Measurements from ENCODE around the gene NACC2.

NACC2 gene

GRCh38 chr9:135985889-135986288, 109.2 kb downstream of the NACC2 start:
- no peak for TF ChIP-seq ZNF565 (CRISPR knock-in tag; conservative IDR thresholded peaks at IDR 0.05; ENCODE audit: low read depth)
- no peak for TF ChIP-seq RARB (CRISPR knock-in tag; IDR thresholded peaks at IDR 0.05)
- TF ChIP-seq CSDC2 (CRISPR knock-in tag; IDR thresholded peaks at IDR 0.05): no peak
- no peak for TF ChIP-seq TOX (CRISPR knock-in tag; IDR thresholded peaks at IDR 0.05; ENCODE audit: borderline replicate concordance)
- no peak for TF ChIP-seq PPARA (CRISPR knock-in tag; IDR thresholded peaks at IDR 0.05; ENCODE audit: borderline replicate concordance)
- no peak for TF ChIP-seq OSR1 (CRISPR knock-in tag; IDR thresholded peaks at IDR 0.05)
- TF ChIP-seq ARNTL (CRISPR knock-in tag; IDR thresholded peaks at IDR 0.05; ENCODE audit: borderline replicate concordance, low read depth): no peak
- no peak for TF ChIP-seq CSRNP3 (CRISPR knock-in tag; IDR thresholded peaks at IDR 0.05)
- no peak for TF ChIP-seq BACH2 (CRISPR knock-in tag; IDR thresholded peaks at IDR 0.05; ENCODE audit: borderline replicate concordance)
- TF ChIP-seq ESRRG (CRISPR knock-in tag; IDR thresholded peaks at IDR 0.05): no peak
- TF ChIP-seq ZFP30 (CRISPR knock-in tag; IDR thresholded peaks at IDR 0.05): no peak
- TF ChIP-seq PATZ1 (CRISPR knock-in tag; IDR thresholded peaks at IDR 0.05; ENCODE audit: borderline replicate concordance): no peak
- TF ChIP-seq TSHZ2 (CRISPR knock-in tag; IDR thresholded peaks at IDR 0.05): no peak
- no peak for TF ChIP-seq TCF4 (CRISPR knock-in tag; IDR thresholded peaks at IDR 0.05; ENCODE audit: borderline replicate concordance)
- no peak for ATAC-seq

- no peak for TF ChIP-seq GLIS3 (CRISPR knock-in tag; IDR thresholded peaks at IDR 0.05)
- no peak for TF ChIP-seq CREB5 (CRISPR knock-in tag; IDR thresholded peaks at IDR 0.05; ENCODE audit: low read depth)
- no peak for TF ChIP-seq ZC3H10 (CRISPR knock-in tag; IDR thresholded peaks at IDR 0.05)
- no peak for TF ChIP-seq ZNF8 (CRISPR knock-in tag; IDR thresholded peaks at IDR 0.05)
- no peak for TF ChIP-seq ARNTL (CRISPR knock-in tag; IDR thresholded peaks at IDR 0.05; ENCODE audit: borderline replicate concordance, low read depth)
- TF ChIP-seq ISL1 (CRISPR knock-in tag; IDR thresholded peaks at IDR 0.05): no peak
- TF ChIP-seq CSRNP3 (CRISPR knock-in tag; IDR thresholded peaks at IDR 0.05): no peak
- TF ChIP-seq SNAI2 (CRISPR knock-in tag; IDR thresholded peaks at IDR 0.05): no peak
- no peak for TF ChIP-seq OSR1 (CRISPR knock-in tag; IDR thresholded peaks at IDR 0.05)
- no peak for TF ChIP-seq ZFP30 (CRISPR knock-in tag; IDR thresholded peaks at IDR 0.05)
- no peak for TF ChIP-seq POU6F1 (CRISPR knock-in tag; IDR thresholded peaks at IDR 0.05; ENCODE audit: borderline replicate concordance, low read depth)
- no peak for TF ChIP-seq CSDC2 (CRISPR knock-in tag; IDR thresholded peaks at IDR 0.05)
- TF ChIP-seq ZNF565 (CRISPR knock-in tag; conservative IDR thresholded peaks at IDR 0.05; ENCODE audit: low read depth): no peak
- TF ChIP-seq PATZ1 (CRISPR knock-in tag; IDR thresholded peaks at IDR 0.05; ENCODE audit: borderline replicate concordance): no peak
- no peak for TF ChIP-seq ESRRG (CRISPR knock-in tag; IDR thresholded peaks at IDR 0.05)
- no peak for TF ChIP-seq RARB (CRISPR knock-in tag; IDR thresholded peaks at IDR 0.05)
- no peak for TF ChIP-seq BACH2 (CRISPR knock-in tag; IDR thresholded peaks at IDR 0.05; ENCODE audit: borderline replicate concordance)
- no peak for TF ChIP-seq ZNF70 (CRISPR knock-in tag; IDR thresholded peaks at IDR 0.05)
- ATAC-seq: no peak
Observed at GRCh38 chr9:135985459-135985774, 109.7 kb downstream of the NACC2 start.
